HG02763 (cell line): ENCODE data around the gene HOGA1.

ENCODE experiments used
- ATAC-seq: cut with Tn5 transposase; IDR thresholded peaks from one replicate; pipeline ENCODE4 v1.9.1; 2021; ENCODE audit warnings: mild to moderate bottlenecking, moderate library complexity; ENCODE audit not compliant: unreplicated experiment

HOGA1 gene

GRCh38 chr10:97584060-97584797 is at the start of gene HOGA1:
HOGA1 (plus strand) TSS chr10:97584389; CDS start chr10:97584704, 315 bp downstream.
- no peak for ATAC-seq

- ATAC-seq: no peak
Observed at GRCh38 chr10:97534746-97535367, 49.3 kb upstream of the HOGA1 start.

GRCh38 chr10:97537186-97537869 is 46.9 kb upstream of the HOGA1 start:
- no peak for ATAC-seq

GRCh38 chr10:97538411-97538810 is 45.8 kb upstream of the HOGA1 start:
- no peak for ATAC-seq

GRCh38 chr10:97538839-97539238 is 45.4 kb upstream of the HOGA1 start:
- ATAC-seq: no peak

- no peak for ATAC-seq
Observed at GRCh38 chr10:97539523-97540200, 44.5 kb upstream of the HOGA1 start.

- ATAC-seq: no peak
Observed at GRCh38 chr10:97540669-97541500, 43.3 kb upstream of the HOGA1 start.

GRCh38 chr10:97542169-97543024 is 41.8 kb upstream of the HOGA1 start:
- ATAC-seq: no peak

GRCh38 chr10:97543025-97543546 is 41.1 kb upstream of the HOGA1 start:
- no peak for ATAC-seq

- no peak for ATAC-seq
Observed at GRCh38 chr10:97546456-97547270, 37.5 kb upstream of the HOGA1 start.

GRCh38 chr10:97547271-97547600 is 37.0 kb upstream of the HOGA1 start:
- ATAC-seq: no peak

GRCh38 chr10:97547962-97548361 is 36.2 kb upstream of the HOGA1 start:
- no peak for ATAC-seq

GRCh38 chr10:97548828-97549455 is 35.2 kb upstream of the HOGA1 start:
- ATAC-seq: no peak

GRCh38 chr10:97549587-97550322 is 34.4 kb upstream of the HOGA1 start:
- no peak for ATAC-seq

GRCh38 chr10:97550336-97551149 is 33.6 kb upstream of the HOGA1 start:
- no peak for ATAC-seq

GRCh38 chr10:97551271-97551670 is 32.9 kb upstream of the HOGA1 start:
- ATAC-seq: no peak

GRCh38 chr10:97553575-97554031 is 30.6 kb upstream of the HOGA1 start:
- no peak for ATAC-seq
